GM18951 (cell line): ENCODE data around the gene ATG7.

ENCODE experiments used
- POLR2A ChIP-seq: IDR thresholded peaks from 4 replicates; pipeline ENCODE4 v1.6.1; 2011; ENCODE audit warnings: mild to moderate bottlenecking; ENCODE audit not compliant: insufficient read length, insufficient read depth; ENCODE audit errors: extremely low read depth
- in situ Hi-C: fragments of 300-500 bp; cut with MboI; formaldehyde crosslinking; loops from one replicate; pipeline ENCODE4 v1.12.0; 2022; ENCODE audit warnings: low sequenced_read_pairs, mixed read lengths, inconsistent platforms; ENCODE audit not compliant: unreplicated experiment

ATG7 gene

GRCh38 chr3:11363715-11364114, 91.5 kb downstream of the ATG7 start:
- in situ Hi-C loops, result no loop called here
- no peak for TF ChIP-seq POLR2A

DNA sequence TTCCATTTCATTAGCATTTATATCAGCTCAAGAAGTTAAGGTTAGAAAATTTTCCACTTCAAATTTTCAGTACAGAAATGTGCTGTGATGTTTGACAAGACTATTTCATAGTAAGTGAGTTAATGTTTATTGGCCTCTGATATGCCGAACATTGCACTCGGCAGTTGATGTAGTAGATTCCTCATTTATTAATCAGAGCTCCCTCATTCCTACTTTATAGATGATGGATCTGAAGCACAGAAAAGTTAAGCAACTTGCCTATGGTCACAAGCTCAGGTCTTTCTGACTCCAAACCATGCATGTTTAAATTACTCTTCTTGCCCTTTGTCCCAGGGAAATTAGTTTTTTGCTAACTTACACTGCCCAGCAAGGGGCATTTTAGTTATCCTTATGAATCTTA, 92.0 kb downstream of the ATG7 start:
- TF ChIP-seq POLR2A, result no peak
- in situ Hi-C loops, result no loop called here

- in situ Hi-C loops, result no loop called here
- TF ChIP-seq POLR2A, result no peak
Observed at GRCh38 chr3:11367143-11367693, 95.0 kb downstream of the ATG7 start.

- in situ Hi-C loops, result no loop called here
- TF ChIP-seq POLR2A, result no peak
Observed at GRCh38 chr3:11370191-11370590, 98.0 kb downstream of the ATG7 start.

DNA sequence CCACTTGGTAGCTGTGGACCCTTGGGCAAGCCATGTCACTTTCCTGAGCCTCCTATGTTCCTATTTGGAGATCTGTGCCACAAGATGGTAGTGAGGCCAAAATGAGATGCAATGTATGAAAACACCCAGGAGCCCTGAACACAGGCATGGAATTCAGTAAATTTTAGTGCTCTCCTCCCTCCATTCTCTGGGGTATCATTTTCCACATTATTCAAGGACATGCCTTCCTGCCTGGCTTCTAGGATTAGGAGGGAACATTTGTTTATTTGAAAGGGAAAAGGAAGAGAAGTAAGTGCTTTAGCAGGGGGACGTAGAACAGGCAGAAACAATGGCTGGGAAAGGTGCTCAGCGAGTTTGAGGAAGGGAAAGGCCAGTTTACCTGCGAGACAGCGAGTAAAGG, 98.8 kb downstream of the ATG7 start:
- no peak for TF ChIP-seq POLR2A

DNA sequence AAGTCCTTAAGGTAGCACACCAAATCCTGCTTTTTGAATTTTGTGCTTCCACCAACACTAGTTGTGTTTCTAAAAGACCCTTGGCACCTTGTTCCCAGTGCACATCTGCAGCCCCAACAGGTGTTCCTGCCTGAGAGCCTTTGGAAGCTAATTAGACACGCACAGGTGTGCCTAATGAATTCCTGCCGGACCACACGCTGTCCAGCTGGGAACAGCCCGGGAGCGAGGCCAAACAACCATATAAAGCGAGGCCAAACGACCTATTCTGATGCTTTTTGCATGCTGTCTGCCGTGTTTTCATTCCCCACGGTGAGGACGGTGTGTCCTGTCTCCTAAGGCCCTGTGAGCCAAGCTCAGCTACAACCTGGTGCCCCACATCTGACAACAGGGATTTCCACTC, 99.5 kb downstream of the ATG7 start:
- TF ChIP-seq POLR2A, result no peak
- in situ Hi-C loops, result no loop called here

More for the DNA sequence above, 98.8 kb downstream of the ATG7 start:
- in situ Hi-C loops, result no loop called here

DNA sequence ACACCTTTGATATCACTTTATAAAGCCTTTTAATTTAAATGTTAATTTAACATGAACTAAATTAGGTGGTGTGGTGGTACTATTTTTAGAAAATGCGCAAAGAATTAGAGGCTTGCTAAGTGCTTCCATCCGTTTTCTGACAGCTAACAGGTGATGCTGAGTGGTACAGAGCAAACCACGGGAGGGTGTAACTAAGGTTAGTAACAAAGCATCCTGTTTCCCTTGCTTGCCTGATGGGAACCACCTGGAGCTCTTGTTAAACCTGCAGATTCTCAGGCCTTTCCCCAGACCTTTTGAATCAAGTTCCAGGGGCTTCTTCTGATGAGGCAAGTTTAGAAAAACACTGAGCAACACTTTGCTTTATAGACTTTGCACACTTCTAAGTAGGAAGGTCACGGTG, 101.0 kb downstream of the ATG7 start:
- TF ChIP-seq POLR2A, result no peak
- in situ Hi-C loops, result no loop called here

GRCh38 chr3:11373654-11374053, 101.5 kb downstream of the ATG7 start:
- in situ Hi-C loops, result no loop called here
- no peak for TF ChIP-seq POLR2A

DNA sequence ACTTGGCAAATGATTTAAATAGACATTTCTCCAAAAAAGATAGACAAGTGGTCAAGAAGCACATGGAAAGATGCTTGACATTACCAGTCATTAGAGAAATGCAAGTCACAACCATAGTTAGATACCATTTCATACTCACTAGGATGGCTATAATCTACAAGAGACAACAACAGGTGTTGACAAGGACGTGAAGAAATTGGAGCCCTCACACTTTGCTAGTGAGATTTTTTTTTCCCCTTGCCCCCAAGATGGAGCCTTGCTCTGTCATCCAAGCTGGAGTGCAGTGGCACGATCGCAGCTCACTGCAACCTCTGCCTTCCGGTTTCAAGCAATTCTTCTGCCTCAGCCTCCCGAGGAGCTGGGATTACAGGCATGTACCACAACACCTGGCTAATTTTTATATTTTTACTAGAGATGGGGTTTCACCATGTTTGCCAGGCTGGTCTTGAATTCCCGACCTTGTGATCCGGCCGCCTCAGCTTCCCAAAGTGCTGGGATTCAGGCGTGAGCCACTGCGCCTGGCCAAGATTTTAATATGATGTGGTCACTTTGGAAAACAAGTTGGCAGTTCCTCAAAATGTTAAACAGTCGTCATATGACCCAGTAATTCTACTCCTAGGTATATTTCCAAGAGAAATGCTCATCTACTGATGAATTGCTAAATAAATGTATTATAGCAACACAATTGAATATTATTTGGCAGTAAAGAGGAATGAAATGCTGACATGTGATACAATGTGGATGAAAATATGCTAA, 103.3 kb downstream of the ATG7 start:
- in situ Hi-C loops, result no loop called here
- TF ChIP-seq POLR2A, result no peak

DNA sequence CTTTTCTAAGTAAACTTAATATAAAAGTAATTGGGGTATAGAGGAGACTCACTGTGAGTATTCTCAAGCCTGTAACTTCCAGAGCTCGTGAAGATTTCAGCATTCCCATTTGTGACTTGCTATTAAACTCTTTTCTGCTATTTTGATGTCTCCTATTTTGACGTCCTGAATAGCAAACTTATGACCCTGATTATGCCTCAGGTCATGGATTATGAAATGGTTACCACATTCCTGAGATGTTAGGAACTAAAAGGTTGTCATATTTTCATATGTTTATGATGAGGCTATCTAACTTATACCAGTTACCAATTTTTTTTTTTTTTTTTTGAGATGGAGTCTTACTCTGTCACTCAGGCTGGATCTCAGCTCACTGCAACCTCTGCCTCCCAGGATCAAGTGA, 105.5 kb downstream of the ATG7 start:
- no peak for TF ChIP-seq POLR2A
- in situ Hi-C loops, result no loop called here

GRCh38 chr3:11379238-11379823, 107.1 kb downstream of the ATG7 start:
- in situ Hi-C loops, result no loop called here
- no peak for TF ChIP-seq POLR2A

GRCh38 chr3:11379824-11380701, 107.9 kb downstream of the ATG7 start:
- no peak for TF ChIP-seq POLR2A
- in situ Hi-C loops, result loop anchor here (5.0 kb wide), 1 partner anchor 277 kb away; no protein-coding TSS in a partner anchor

DNA sequence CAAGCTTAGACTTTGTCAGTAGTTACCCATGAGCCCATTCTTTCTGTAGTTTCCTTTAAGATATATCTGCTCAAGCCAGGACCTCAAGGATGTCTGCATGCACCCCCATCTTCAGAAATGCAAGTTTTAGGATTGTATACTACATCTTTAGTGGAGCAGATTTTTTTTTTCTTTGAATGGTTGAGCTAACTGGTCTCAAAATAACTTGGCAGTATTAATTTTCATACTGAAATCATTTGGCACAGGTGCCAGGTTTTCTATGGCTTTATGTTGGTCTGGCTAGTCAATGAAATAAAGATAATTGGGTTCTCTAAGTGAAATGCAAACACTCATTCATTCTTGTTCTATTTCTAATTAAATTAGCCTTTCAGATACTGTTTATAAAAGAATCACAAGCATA, 108.9 kb downstream of the ATG7 start:
- in situ Hi-C loops, result loop anchor here (5.0 kb wide), 1 partner anchor 276 kb away; no protein-coding TSS in a partner anchor
- TF ChIP-seq POLR2A, result no peak
